HCT116 (cell line): Measurements from ENCODE around the gene DBX1. TPM values are rescaled to one million over a fixed set of nuclear protein-coding genes. Genes with fewer than 3 reads are reported as not detected.

ENCODE experiments used
- ATAC-seq: fragments of 200-7000 bp; cut with Tn5 transposase; 2 replicates; pipeline ENCODE4 v1.9.1; 2020; ENCODE audit warnings: mild to moderate bottlenecking, moderate library complexity
- BruUV-seq: library from RNA; stranded (reverse); fragments of 400-500 nt; replicated peaks from 2 replicates; lab custom pipeline; 2021; lab: Mats Ljungman, UMichigan
- CTCF ChIA-PET: fragments of 300-600 bp; sonication (Branson Sonifier 250); formaldehyde crosslinking; loops from one replicate; lab custom pipeline; 2021; ENCODE audit warnings: antibody characterized with exemption; lab: Charles Lee
- POLR2A ChIA-PET: fragments of 300-600, 350-600 bp; sonication (Branson Sonifier 250); formaldehyde crosslinking; loops from one replicate; lab custom pipeline; 2021; ENCODE audit warnings: antibody characterized with exemption; lab: Charles Lee
- RAD21 ChIA-PET, 2 experiments: fragments of 300-600 bp; sonication (Branson Sonifier 250); formaldehyde crosslinking; loops; one replicate each; lab custom pipeline; 2023; ENCODE audit warnings: low total read pairs in 2 of 2; ENCODE audit not compliant: uncharacterized antibody in 2 of 2, unreplicated experiment in 2 of 2, low non-redundant PET in 1 of 2; lab: Charles Lee
- DNase-seq: peaks from one replicate; pipeline ENCODE4 v3.0.0-alpha.2; 2010; ENCODE audit warnings: low read depth, low spot score
- H2AFZ ChIP-seq: fragments of 200-600 bp; shearing (Covaris generic), sonication (generic); 2 replicates; pipeline ENCODE4 v1.6.1; 2017; ENCODE audit warnings: low read depth, mixed run types, mixed read lengths, antibody characterized with exemption, low read length; ENCODE audit not compliant: poor library complexity, severe bottlenecking
- H3K27ac ChIP-seq: 2 replicates; pipeline ENCODE4 v1.5.1; 2012; ENCODE audit warnings: low read depth, low read length
- H3K27me3 ChIP-seq: fragments of 200-600 bp; sonication (generic); 2 replicates; pipeline ENCODE4 v1.6.1; 2016; ENCODE audit warnings: mixed run types, low read length, mixed read lengths; ENCODE audit not compliant: insufficient read depth
- H3K36me3 ChIP-seq, 2 experiments: fragments of 200-500 bp in 1 of 2; fragments of 200-600 bp in 1 of 2; sonication (Bioruptor generic) in 1 of 2; sonication (generic) in 1 of 2; 2 replicates each; pipeline versions ENCODE4 v1.5.1 to v1.6.1; 2014 to 2016; ENCODE audit warnings: low read length in 2 of 2, inconsistent platforms in 1 of 2, mixed read lengths in 1 of 2, mixed run types in 1 of 2; ENCODE audit not compliant: insufficient read depth in 2 of 2, control insufficient read depth in 1 of 2
- H3K4me1 ChIP-seq, 2 experiments: fragments of 200-600 bp in 1 of 2; sonication (generic) in 1 of 2; 2 replicates each; pipeline versions ENCODE4 v1.5.1 to v1.6.1; 2012 to 2017; ENCODE audit warnings: low read length in 2 of 2, inconsistent platforms in 1 of 2, mild to moderate bottlenecking in 1 of 2, mixed read lengths in 1 of 2, mixed run types in 1 of 2, moderate library complexity in 1 of 2; ENCODE audit not compliant: insufficient read depth in 2 of 2, control insufficient read depth in 1 of 2
- H3K4me2 ChIP-seq: fragments of 200-600 bp; sonication (generic); 2 replicates; pipeline ENCODE4 v1.6.1; 2017; ENCODE audit warnings: mixed run types, low read length, mixed read lengths
- H3K4me3 ChIP-seq, 2 experiments: fragments of 200-600 bp in 1 of 2; sonication (generic) in 1 of 2; replicated peaks in 1 of 2; 2 replicates each; pipeline ENCODE4 v1.5.1; 2011 to 2016; ENCODE audit warnings: low read length in 2 of 2, control low read depth in 1 of 2, low read depth in 1 of 2, mild to moderate bottlenecking in 1 of 2, mixed read lengths in 1 of 2, mixed run types in 1 of 2
- H3K79me2 ChIP-seq: fragments of 200-600 bp; sonication (generic); 2 replicates; pipeline ENCODE4 v1.6.1; 2017; ENCODE audit warnings: mild to moderate bottlenecking, mixed run types, low read length, moderate library complexity, mixed read lengths; ENCODE audit not compliant: insufficient read depth
- H3K9ac ChIP-seq: fragments of 200-600 bp; sonication (generic); 2 replicates; pipeline ENCODE4 v1.6.1; 2016; ENCODE audit warnings: low read length, mixed read lengths
- H3K9me2 ChIP-seq: fragments of 200-600 bp; sonication (generic), shearing (Covaris generic); 2 replicates; pipeline ENCODE4 v1.6.1; 2017; ENCODE audit warnings: mixed run types, mild to moderate bottlenecking, moderate library complexity; ENCODE audit not compliant: insufficient read depth
- H3K9me3 ChIP-seq, 2 experiments: fragments of 200-500 bp in 1 of 2; fragments of 200-600 bp in 1 of 2; sonication (Bioruptor generic) in 1 of 2; sonication (generic) in 1 of 2; 2 replicates each; pipeline ENCODE4 v1.6.1; 2014 to 2017; ENCODE audit warnings: low read length in 2 of 2, mixed read lengths in 2 of 2, inconsistent platforms in 1 of 2, low read depth in 1 of 2, mild to moderate bottlenecking in 1 of 2, mixed run types in 1 of 2, moderate library complexity in 1 of 2; ENCODE audit not compliant: control insufficient read depth in 1 of 2, insufficient read depth in 1 of 2
- H4K20me1 ChIP-seq: fragments of 200-600 bp; sonication (generic), shearing (Covaris generic); 2 replicates; pipeline ENCODE4 v1.6.1; 2017; ENCODE audit warnings: mixed run types, mild to moderate bottlenecking, moderate library complexity; ENCODE audit not compliant: insufficient read depth
- CBX3 ChIP-seq: IDR thresholded peaks from 2 replicates; pipeline ENCODE4 v1.6.1; 2012; ENCODE audit warnings: low read depth
- CTCF ChIP-seq, 3 experiments: fragments of 200-600 bp in 1 of 3; sonication (generic) in 1 of 3; IDR thresholded peaks in 2 of 3; conservative IDR thresholded peaks in 1 of 3; 2 replicates each; pipeline ENCODE4 v1.5.1; 2012 to 2017; ENCODE audit warnings: low read depth in 2 of 3, low read length in 2 of 3, antibody characterized with exemption in 1 of 3, borderline replicate concordance in 1 of 3, control low read depth in 1 of 3, mild to moderate bottlenecking in 1 of 3, mixed read lengths in 1 of 3, mixed run types in 1 of 3, moderate library complexity in 1 of 3; ENCODE audit not compliant: insufficient read depth in 1 of 3
- EGR1 ChIP-seq: IDR thresholded peaks from 2 replicates; pipeline ENCODE4 v1.6.1; 2012; ENCODE audit warnings: low read depth
- ELF1 ChIP-seq: IDR thresholded peaks from 2 replicates; pipeline ENCODE4 v1.6.1; 2012; ENCODE audit warnings: low read depth, borderline replicate concordance
- EZH2phosphoT487 ChIP-seq: fragments of 200-600 bp; IDR thresholded peaks from 2 replicates; pipeline ENCODE4 v1.6.1; 2018; ENCODE audit warnings: antibody characterized with exemption, borderline replicate concordance
- FOSL1 ChIP-seq: IDR thresholded peaks from 2 replicates; pipeline ENCODE4 v1.6.1; 2012; ENCODE audit warnings: low read depth
- JUND ChIP-seq: IDR thresholded peaks from 2 replicates; pipeline ENCODE4 v1.6.1; 2012
- MAX ChIP-seq: IDR thresholded peaks from 2 replicates; pipeline ENCODE4 v1.6.1; 2012
- POLR2A ChIP-seq: IDR thresholded peaks from 2 replicates; pipeline ENCODE4 v1.7.0; 2011; ENCODE audit warnings: borderline replicate concordance; ENCODE audit not compliant: insufficient read depth, insufficient read length; ENCODE audit errors: extremely low read depth
- RAD21 ChIP-seq: IDR thresholded peaks from 2 replicates; pipeline ENCODE4 v1.6.1; 2012; ENCODE audit warnings: low read depth, mild to moderate bottlenecking
- SIN3A ChIP-seq: IDR thresholded peaks from 2 replicates; pipeline ENCODE4 v1.6.1; 2012; ENCODE audit warnings: low read depth
- SP1 ChIP-seq: IDR thresholded peaks from 2 replicates; pipeline ENCODE4 v1.6.1; 2012; ENCODE audit warnings: low read depth
- SRF ChIP-seq: IDR thresholded peaks from 2 replicates; pipeline ENCODE4 v1.6.1; 2012; ENCODE audit warnings: low read depth
- YY1 ChIP-seq: IDR thresholded peaks from 2 replicates; pipeline ENCODE4 v1.6.1; 2011; ENCODE audit warnings: low read length, low read depth, moderate library complexity, mild to moderate bottlenecking; ENCODE audit not compliant: insufficient replicate concordance; ENCODE audit errors: extremely low read depth
- ZBTB33 ChIP-seq: IDR thresholded peaks from 2 replicates; pipeline ENCODE4 v1.6.1; 2011; ENCODE audit warnings: mild to moderate bottlenecking, low read length, moderate library complexity; ENCODE audit not compliant: insufficient replicate concordance; ENCODE audit errors: extremely low read depth
- ZNF274 ChIP-seq: fragments of 200-500 bp; sonication (Bioruptor generic); IDR thresholded peaks from 2 replicates; pipeline ENCODE4 v1.6.1; 2014; ENCODE audit warnings: mild to moderate bottlenecking, low read depth, low read length, inconsistent platforms
- intact Hi-C: fragments of 100-400 bp; cut with micrococcal nuclease; formaldehyde crosslinking; loops from 2 replicates; pipeline ENCODE4 v1.10.0; 2022
- total RNA-seq: library from RNA; stranded (reverse); gene quantifications from one replicate; pipeline ENCODE4 v1.2.1, GENCODE V29; 2021; ENCODE audit not compliant: unreplicated experiment

Gene DBX1
- total RNA-seq, 1 experiment from 2014 or later, result not detected

GRCh38 chr11:20156876-20157613 is 3.2 kb downstream of the DBX1 start:
- Histone ChIP-seq H2AFZ (no peak overlapping the region), H3K79me2 (no peaks in the 10 kb centered on the region), H3K4me2 (no peak overlapping the region), H3K27ac (no peak overlapping the region), H3K4me3 (no peak overlapping the region), H3K36me3 (no peaks in the 10 kb centered on the region), H3K9me2 (no peaks in the 10 kb centered on the region), H3K9ac (no peak overlapping the region), H3K4me1 (no peaks in the 10 kb centered on the region), H4K20me1 (no peaks in the 10 kb centered on the region), H3K9me3 (no peaks in the 10 kb centered on the region), H3K27me3 (0 out of 2 replicates have a peak, but pooled peaks cover 3% of the 10 kb centered on the region)
- ChIA-PET POLR2A (no interaction called here), RAD21 (no interaction called here), CTCF (no interaction called here)
- no TSS peak for BruUV-seq
- no peak for ATAC-seq
- intact Hi-C loops, result no loop called here
- DNase-seq, result no peak
- TF ChIP-seq YY1 (no peak), POLR2A (no peak), ELF1 (no peak), JUND (no peak), CTCF (IDR thresholded peaks at IDR 0.05 in 2 of 3, conservative IDR thresholded peaks at IDR 0.05 in 1 of 3; ENCODE audit: borderline replicate concordance in 1 of 3, insufficient read depth in 1 of 3, low read depth in 2 of 3, low read length in 2 of 3) (no peak), RAD21 (no peak), SP1 (no peak), FOSL1 (no peak), ZNF274 (no peak), SRF (no peak), SIN3A (no peak), EZH2phosphoT487 (no peak), CBX3 (no peak), EGR1 (no peak), ZBTB33 (no peak), MAX (no peak)
